Activated T-cell treated with anti-CD3 and anti-CD28 coated beads, Interleukin-2, amount 50 U/mL, for 4 hours (primary cell): ENCODE measurements around the gene AKT3. TPM values are rescaled to one million over a fixed set of nuclear protein-coding genes. Genes with fewer than 3 reads are reported as not detected.
"Not testable (repeated sequence)": the region's sequence is repeated elsewhere in the genome, so short reads cannot be mapped to it uniquely, and the experiment has no call there.

ENCODE experiments used
- ATAC-seq, 2 donors: fragments of 200-7000 bp; cut with Tn5 transposase; one replicate each; pipeline ENCODE4 v1.10.0; 2021
- DNase-seq: peaks from one replicate; pipeline ENCODE4 v3.0.0-alpha.2; 2020
- H3K27me3 Mint-ChIP-seq: one replicate; pipeline ENCODE4 v1.8.0; 2021; ENCODE audit warnings: low read depth, mixed read lengths
- H3K36me3 Mint-ChIP-seq: one replicate; pipeline ENCODE4 v1.8.0; 2022; ENCODE audit warnings: mixed read lengths; ENCODE audit not compliant: insufficient read depth
- H3K4me1 Mint-ChIP-seq: one replicate; pipeline ENCODE4 v1.8.0; 2021; ENCODE audit warnings: low read depth, mixed read lengths
- H3K4me3 Mint-ChIP-seq: one replicate; pipeline ENCODE4 v1.8.0; 2021; ENCODE audit warnings: mild to moderate bottlenecking, moderate library complexity, mixed read lengths
- H3K9me3 Mint-ChIP-seq: one replicate; pipeline ENCODE4 v1.8.0; 2021; ENCODE audit warnings: mixed read lengths
- total RNA-seq, 3 donors: library from RNA; stranded (reverse); gene quantifications; one replicate each; pipeline ENCODE4 v1.2.1, GENCODE V29; 2021

Gene AKT3
- total RNA-seq, 3 donors from 2014 or later = 17.9 to 19.1 (median 18.3) TPM

GRCh38 chr1:243790404-243790803 lies 59.6 kb downstream of the AKT3 start:
- no peak for DNase-seq
- Mint-ChIP-seq H3K9me3 (no peaks in the 10 kb centered on the region), H3K4me3 (no peak overlapping the region), H3K27me3 (no peaks in the 10 kb centered on the region), H3K36me3 (peaks cover 1% of the 10 kb centered on the region), H3K4me1 (peaks cover 52% of the 10 kb centered on the region)
- peak; percentile 25 to 40 for ATAC-seq

DNA sequence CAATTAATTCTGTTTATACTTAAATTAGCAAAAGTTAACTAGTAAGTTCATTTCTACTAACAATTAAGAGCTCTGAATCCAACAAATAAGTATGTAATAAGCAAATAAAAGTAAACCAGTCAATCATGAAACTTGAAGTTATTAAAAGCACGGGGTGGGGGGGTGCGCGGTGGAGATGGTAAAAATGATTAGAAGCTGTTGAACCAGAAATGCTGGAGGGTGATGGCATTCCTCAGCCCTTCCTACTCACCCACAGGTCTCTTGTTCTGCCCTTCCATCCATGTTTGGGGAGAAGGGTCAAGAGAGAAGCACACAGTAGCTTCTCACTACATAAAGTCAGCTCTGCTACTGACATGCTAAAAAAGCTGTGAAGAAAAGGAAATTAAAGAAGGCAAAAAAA lies 63.5 kb downstream of the AKT3 start:
- Mint-ChIP-seq H3K9me3 (no peaks in the 10 kb centered on the region), H3K4me1 (peaks cover 36% of the 10 kb centered on the region), H3K27me3 (no peaks in the 10 kb centered on the region), H3K36me3 (peaks cover 3% of the 10 kb centered on the region), H3K4me3 (no peak overlapping the region)
- DNase-seq (no peak), ATAC-seq (no peak)

DNA sequence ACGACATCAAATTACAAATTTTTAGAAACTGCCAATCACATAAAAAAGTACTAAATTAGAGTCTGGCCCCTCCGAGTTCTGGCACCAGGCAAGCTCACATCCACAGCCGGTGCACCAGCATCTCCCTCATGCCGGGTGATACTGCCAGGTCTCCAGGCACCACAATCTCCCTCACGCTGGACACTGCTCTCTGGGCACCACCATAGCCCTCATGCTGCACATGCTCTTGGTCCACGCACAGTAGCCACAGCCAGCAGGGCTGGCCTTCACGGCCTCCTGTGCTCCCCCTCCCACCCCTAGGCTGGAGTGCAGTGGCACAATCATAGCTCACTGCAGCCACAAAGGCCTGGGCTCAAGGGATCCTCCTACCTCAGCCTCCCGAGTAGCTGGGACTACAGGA lies 65.5 kb downstream of the AKT3 start:
- Mint-ChIP-seq H3K4me3 (no peak overlapping the region), H3K27me3 (no peaks in the 10 kb centered on the region), H3K4me1 (peaks cover 24% of the 10 kb centered on the region), H3K36me3 (peaks cover 5% of the 10 kb centered on the region), H3K9me3 (no peaks in the 10 kb centered on the region)
- no peak for DNase-seq
- ATAC-seq = no peak

DNA sequence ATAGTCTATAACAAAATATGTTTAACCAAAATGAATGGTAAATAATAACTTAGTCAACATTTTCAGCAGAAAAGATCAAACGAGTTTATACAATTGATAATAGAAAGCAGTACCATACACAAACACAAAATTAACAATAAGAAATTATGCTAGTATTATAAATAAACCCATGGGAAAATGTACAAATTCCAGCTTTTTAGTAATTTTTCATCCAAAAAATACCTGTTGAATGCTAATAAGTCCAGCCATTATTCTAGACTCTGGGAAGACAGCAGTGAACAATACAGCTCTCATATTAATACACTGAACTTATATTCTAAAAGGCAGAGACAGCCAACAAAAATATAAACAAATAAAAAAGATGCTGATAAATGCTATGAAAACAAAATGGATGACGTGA lies 66.3 kb downstream of the AKT3 start:
- peaks cover 22% of the 10 kb centered on the region for H3K4me1 Mint-ChIP-seq
- H3K9me3 Mint-ChIP-seq = no peaks in the 10 kb centered on the region
- peaks cover 9% of the 10 kb centered on the region for H3K36me3 Mint-ChIP-seq
- H3K4me3 Mint-ChIP-seq = no peak overlapping the region
- no peak for DNase-seq
- H3K27me3 Mint-ChIP-seq = no peaks in the 10 kb centered on the region
- no peak for ATAC-seq

- Mint-ChIP-seq H3K36me3 (peaks cover 33% of the 10 kb centered on the region), H3K4me1 (peaks cover 30% of the 10 kb centered on the region), H3K9me3 (peaks cover 27% of the 10 kb centered on the region)
- DNase-seq, H3K27me3 Mint-ChIP-seq, H3K4me3 Mint-ChIP-seq, ATAC-seq: not testable (repeated sequence)
These were observed 77.5 kb downstream of the AKT3 start for GRCh38 chr1:243772361-243773050.

GRCh38 chr1:243770860-243771259 lies 79.2 kb downstream of the AKT3 start:
- ATAC-seq (no peak), DNase-seq (no peak)
- Mint-ChIP-seq H3K27me3 (no peaks in the 10 kb centered on the region), H3K9me3 (peaks cover 17% of the 10 kb centered on the region), H3K4me1 (peaks cover 40% of the 10 kb centered on the region), H3K4me3 (no peak overlapping the region), H3K36me3 (peaks cover 26% of the 10 kb centered on the region)

DNA sequence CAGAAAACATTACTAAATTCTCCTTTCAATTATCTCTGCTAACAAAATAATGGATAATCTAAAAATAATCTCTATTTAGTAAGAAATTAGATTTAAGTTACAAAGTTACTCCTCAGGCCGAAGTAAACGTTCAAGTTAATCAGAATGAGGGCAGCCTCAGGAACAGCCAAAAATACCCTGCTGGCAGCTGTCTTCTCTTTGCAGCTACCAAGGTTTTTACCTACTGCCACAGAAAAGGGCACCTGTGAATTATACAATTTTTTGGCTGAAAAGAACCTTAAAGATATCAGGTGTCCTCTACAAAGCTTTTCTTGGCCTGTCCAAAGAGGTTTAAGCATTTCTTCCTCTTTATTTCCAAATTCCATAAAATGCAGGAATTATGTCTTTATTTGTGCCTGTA lies 84.4 kb downstream of the AKT3 start:
- DNase-seq (no peak), ATAC-seq (no peak)
- no peak overlapping the region for H3K4me3 Mint-ChIP-seq
- no peaks in the 10 kb centered on the region for H3K27me3 Mint-ChIP-seq
- H3K36me3 Mint-ChIP-seq = peaks cover 5% of the 10 kb centered on the region
- H3K4me1 Mint-ChIP-seq = peaks cover 43% of the 10 kb centered on the region
- no peaks in the 10 kb centered on the region for H3K9me3 Mint-ChIP-seq

- ATAC-seq (no peak), DNase-seq (no peak)
- H3K4me1 Mint-ChIP-seq = peaks cover 40% of the 10 kb centered on the region
- peaks cover under 1% of the 10 kb centered on the region for H3K36me3 Mint-ChIP-seq
- H3K4me3 Mint-ChIP-seq = no peak overlapping the region
- no peaks in the 10 kb centered on the region for H3K9me3 Mint-ChIP-seq
- no peaks in the 10 kb centered on the region for H3K27me3 Mint-ChIP-seq
These were observed 86.2 kb downstream of the AKT3 start for GRCh38 chr1:243763806-243764205.

- no peak for ATAC-seq
- Mint-ChIP-seq H3K4me3 (no peak overlapping the region), H3K4me1 (peaks cover 55% of the 10 kb centered on the region)
These were observed 91.4 kb downstream of the AKT3 start for GRCh38 chr1:243758647-243759046.

GRCh38 chr1:243756529-243756928 lies 93.5 kb downstream of the AKT3 start:
- H3K4me3 Mint-ChIP-seq = no peak overlapping the region
- DNase-seq = no peak
- no peak for ATAC-seq
- no peaks in the 10 kb centered on the region for H3K27me3 Mint-ChIP-seq
- H3K4me1 Mint-ChIP-seq = peaks cover 61% of the 10 kb centered on the region
- peaks cover 2% of the 10 kb centered on the region for H3K36me3 Mint-ChIP-seq
- no peaks in the 10 kb centered on the region for H3K9me3 Mint-ChIP-seq

More at GRCh38 chr1:243758647-243759046, 91.4 kb downstream of the AKT3 start:
- Mint-ChIP-seq H3K27me3 (no peaks in the 10 kb centered on the region), H3K36me3 (peaks cover 2% of the 10 kb centered on the region), H3K9me3 (no peaks in the 10 kb centered on the region)
- no peak for DNase-seq

DNA sequence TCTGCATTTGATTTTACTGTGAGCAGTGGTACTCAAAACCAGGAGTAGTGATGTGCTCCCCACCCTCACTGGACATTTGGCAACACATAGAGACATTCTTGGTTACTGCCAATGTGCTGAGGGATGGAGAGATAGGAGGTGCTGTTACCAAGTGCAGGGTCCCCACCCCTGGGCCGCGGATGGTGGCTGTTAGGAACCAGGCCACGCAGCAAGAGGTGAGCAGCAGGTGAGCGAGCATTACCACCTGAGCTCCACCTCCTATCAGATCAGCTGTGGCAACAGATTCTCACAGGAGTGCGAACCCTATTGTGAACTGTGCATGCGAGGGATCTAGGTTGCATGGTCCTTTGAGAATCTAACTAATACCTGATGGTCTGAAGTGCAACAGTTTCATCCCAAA lies 95.7 kb downstream of the AKT3 start:
- peaks cover 2% of the 10 kb centered on the region for H3K36me3 Mint-ChIP-seq
- no peaks in the 10 kb centered on the region for H3K27me3 Mint-ChIP-seq
- ATAC-seq (no peak), DNase-seq (no peak)
- H3K4me3 Mint-ChIP-seq = no peak overlapping the region
- H3K9me3 Mint-ChIP-seq = no peaks in the 10 kb centered on the region
- peaks cover 57% of the 10 kb centered on the region for H3K4me1 Mint-ChIP-seq

- no peak for DNase-seq
- Mint-ChIP-seq H3K9me3 (no peaks in the 10 kb centered on the region), H3K4me1 (peaks cover 49% of the 10 kb centered on the region), H3K4me3 (no peak overlapping the region), H3K36me3 (peaks cover 2% of the 10 kb centered on the region), H3K27me3 (no peaks in the 10 kb centered on the region)
- ATAC-seq = no peak
These were observed 98.5 kb downstream of the AKT3 start for GRCh38 chr1:243751506-243751905.

- Mint-ChIP-seq H3K9me3 (no peaks in the 10 kb centered on the region), H3K4me1 (peaks cover 31% of the 10 kb centered on the region)
- no peak for DNase-seq
These were observed 101.2 kb downstream of the AKT3 start for GRCh38 chr1:243748706-243749283.

GRCh38 chr1:243748227-243748626 lies 101.8 kb downstream of the AKT3 start:
- H3K9me3 Mint-ChIP-seq = no peaks in the 10 kb centered on the region
- DNase-seq (no peak), ATAC-seq (no peak)
- H3K4me1 Mint-ChIP-seq = peaks cover 26% of the 10 kb centered on the region
- peaks cover 5% of the 10 kb centered on the region for H3K36me3 Mint-ChIP-seq
- no peak overlapping the region for H3K4me3 Mint-ChIP-seq
- H3K27me3 Mint-ChIP-seq = no peaks in the 10 kb centered on the region

More at GRCh38 chr1:243748706-243749283, 101.2 kb downstream of the AKT3 start:
- peak; percentile 93 to 94 for ATAC-seq
- H3K27me3 Mint-ChIP-seq = no peaks in the 10 kb centered on the region
- no peak overlapping the region for H3K4me3 Mint-ChIP-seq
- peaks cover 5% of the 10 kb centered on the region for H3K36me3 Mint-ChIP-seq

GRCh38 chr1:243746751-243747150 lies 103.3 kb downstream of the AKT3 start:
- H3K27me3 Mint-ChIP-seq = no peaks in the 10 kb centered on the region
- no peak for DNase-seq
- ATAC-seq = no peak
- H3K4me1 Mint-ChIP-seq = peaks cover 27% of the 10 kb centered on the region
- H3K36me3 Mint-ChIP-seq = peaks cover 11% of the 10 kb centered on the region
- H3K9me3 Mint-ChIP-seq = no peaks in the 10 kb centered on the region
- no peak overlapping the region for H3K4me3 Mint-ChIP-seq
